SK-N-SH (cell line): ENCODE data around the gene SLC22A5. TPM values are rescaled to one million over a fixed set of nuclear protein-coding genes. Genes with fewer than 3 reads are reported as not detected.
A peak's percentile ranks its signal among the peaks of the same experiment; 100 is the strongest.

Source experiments
- CTCF ChIA-PET: fragments of 300-600, 350-600 bp; formaldehyde crosslinking; extraction: SDS; loops from one replicate; lab custom pipeline; 2021; lab: Yijun Ruan, JAX
- POLR2A ChIA-PET: fragments of 350-600 bp; sonication (Branson Sonifier 250); formaldehyde crosslinking; extraction: SDS; loops from one replicate; lab custom pipeline; 2020; ENCODE audit warnings: antibody characterized with exemption, inconsistent platforms; lab: Yijun Ruan, JAX
- DNase-seq: peaks from one replicate; pipeline ENCODE4 v3.0.0; 2012
- H2AFZ ChIP-seq: fragments of 200-600 bp; sonication (generic); 2 replicates; pipeline ENCODE4 v1.8.1; 2016; ENCODE audit warnings: antibody characterized with exemption, mild to moderate bottlenecking, low read depth
- H3F3A ChIP-seq: fragments of 200-600 bp; sonication (generic); replicated peaks from 2 replicates; pipeline ENCODE3; 2016; ENCODE audit warnings: antibody characterized with exemption, mild to moderate bottlenecking; ENCODE audit not compliant: insufficient read depth
- H3K27ac ChIP-seq, 2 experiments: fragments of 200-500 bp in 1 of 2; fragments of 200-600 bp in 1 of 2; sonication (Bioruptor generic) in 1 of 2; sonication (generic), shearing (Covaris generic) in 1 of 2; 2 replicates each; pipeline versions ENCODE4 v1.5.1 to v1.6.1; 2014 to 2016; ENCODE audit warnings: low read depth in 2 of 2, inconsistent platforms in 1 of 2, low read length in 1 of 2, mild to moderate bottlenecking in 1 of 2, mixed read lengths in 1 of 2
- H3K27me3 ChIP-seq: fragments of 200-600 bp; sonication (generic), shearing (Covaris generic); 2 replicates; pipeline ENCODE4 v1.6.1; 2016; ENCODE audit warnings: mixed run types; ENCODE audit not compliant: insufficient read depth
- H3K36me3 ChIP-seq, 2 experiments: fragments of 200-500 bp in 1 of 2; fragments of 200-600 bp in 1 of 2; sonication (Bioruptor generic) in 1 of 2; sonication (generic) in 1 of 2; replicated peaks in 1 of 2; 2 replicates each; pipeline versions ENCODE3 to v1.5.1; 2014 to 2016; ENCODE audit warnings: low read length in 1 of 2, mild to moderate bottlenecking in 1 of 2; ENCODE audit not compliant: insufficient read depth in 2 of 2, control insufficient read depth in 1 of 2
- H3K4me1 ChIP-seq, 2 experiments: fragments of 200-500 bp in 1 of 2; fragments of 200-600 bp in 1 of 2; sonication (Bioruptor generic) in 1 of 2; sonication (generic), shearing (Covaris generic) in 1 of 2; 2 replicates each; pipeline versions ENCODE4 v1.5.1 to v1.6.1; 2014 to 2016; ENCODE audit warnings: low read depth in 1 of 2, low read length in 1 of 2, mixed run types in 1 of 2; ENCODE audit not compliant: insufficient read depth in 2 of 2, control insufficient read depth in 1 of 2
- H3K4me2 ChIP-seq: fragments of 200-600 bp; sonication (generic), shearing (Covaris generic); 2 replicates; pipeline ENCODE4 v1.6.1; 2017; ENCODE audit warnings: mixed run types
- H3K4me3 ChIP-seq, 2 experiments: fragments of 200-500 bp in 1 of 2; fragments of 200-600 bp in 1 of 2; sonication (Bioruptor generic) in 1 of 2; sonication (generic), shearing (Covaris generic) in 1 of 2; 2 replicates each; pipeline versions ENCODE4 v1.5.1 to v1.8.1; 2014 to 2016; ENCODE audit warnings: low read depth in 2 of 2, inconsistent platforms in 1 of 2, low read length in 1 of 2, mild to moderate bottlenecking in 1 of 2, mixed read lengths in 1 of 2, moderate library complexity in 1 of 2
- H3K79me2 ChIP-seq: fragments of 200-600 bp; sonication (generic); 2 replicates; pipeline ENCODE4 v1.8.1; 2017; ENCODE audit warnings: mild to moderate bottlenecking; ENCODE audit not compliant: insufficient read depth
- H3K9ac ChIP-seq: fragments of 200-600 bp; sonication (generic); 2 replicates; pipeline ENCODE4 v1.6.1; 2017; ENCODE audit warnings: mixed run types
- H3K9me2 ChIP-seq: fragments of 200-600 bp; sonication (generic); 2 replicates; pipeline ENCODE4 v1.6.1; 2017; ENCODE audit warnings: mixed run types
- H3K9me3 ChIP-seq: fragments of 200-600 bp; sonication (generic); 2 replicates; pipeline ENCODE4 v1.6.1; 2017; ENCODE audit warnings: mixed run types, mild to moderate bottlenecking, moderate library complexity
- H4K20me1 ChIP-seq: fragments of 200-600 bp; sonication (generic); 2 replicates; pipeline ENCODE4 v1.6.1; 2017; ENCODE audit warnings: mild to moderate bottlenecking, mixed run types; ENCODE audit not compliant: insufficient read depth
- CHD2 ChIP-seq: fragments of 150-350 bp; IDR thresholded peaks from 2 replicates; pipeline ENCODE4 v1.6.1; 2018; ENCODE audit warnings: low read length; ENCODE audit not compliant: partially characterized antibody
- ELF1 ChIP-seq: IDR thresholded peaks from 2 replicates; pipeline ENCODE4 v1.4.0; 2012
- FOXM1 ChIP-seq: IDR thresholded peaks from 2 replicates; pipeline ENCODE4 v1.4.0; 2012; ENCODE audit warnings: low read depth, mild to moderate bottlenecking
- IRF3 ChIP-seq: fragments of 150-350 bp; IDR thresholded peaks from 2 replicates; pipeline ENCODE4 v1.6.1; 2016; ENCODE audit warnings: mild to moderate bottlenecking, low read depth, low read length
- MXI1 ChIP-seq: IDR thresholded peaks from 2 replicates; pipeline ENCODE4 v1.6.1; 2012; ENCODE audit warnings: mild to moderate bottlenecking, low read depth, low read length, improper control_type of control experiment
- NFIC ChIP-seq: IDR thresholded peaks from 2 replicates; pipeline ENCODE4 v1.4.0; 2012; ENCODE audit warnings: borderline replicate concordance
- PBX3 ChIP-seq: IDR thresholded peaks from 2 replicates; pipeline ENCODE4; 2012
- POLR2AphosphoS5 ChIP-seq: IDR thresholded peaks from 2 replicates; pipeline ENCODE4 v1.6.1; 2012; ENCODE audit warnings: low read depth, low read length
- REST ChIP-seq: IDR thresholded peaks from 2 replicates; pipeline ENCODE4 v1.6.1; 2012; ENCODE audit warnings: mild to moderate bottlenecking, low read depth, low read length, moderate library complexity
- RFX5 ChIP-seq: IDR thresholded peaks from 2 replicates; pipeline ENCODE4 v1.6.1; 2012; ENCODE audit warnings: mild to moderate bottlenecking, improper control_type of control experiment, low read length
- RXRA ChIP-seq: IDR thresholded peaks from 2 replicates; pipeline ENCODE4 v1.4.0; 2012; ENCODE audit warnings: low read depth, mild to moderate bottlenecking, borderline replicate concordance
- SIN3A ChIP-seq: IDR thresholded peaks from 2 replicates; pipeline ENCODE4 v1.6.1; 2012; ENCODE audit warnings: low read depth, mild to moderate bottlenecking, low read length, moderate library complexity, borderline replicate concordance
- TAF1 ChIP-seq: IDR thresholded peaks from 2 replicates; pipeline ENCODE4 v1.6.1; 2012; ENCODE audit warnings: low read depth, mild to moderate bottlenecking, low read length, moderate library complexity, borderline replicate concordance
- USF2 ChIP-seq: fragments of 150-350 bp; IDR thresholded peaks from 2 replicates; pipeline ENCODE4 v1.6.1; 2017; ENCODE audit warnings: antibody characterized with exemption, low read length, low read depth, borderline replicate concordance
- YY1 ChIP-seq: IDR thresholded peaks from 2 replicates; pipeline ENCODE4 v1.4.0; 2012; ENCODE audit warnings: low read depth, mild to moderate bottlenecking
- WGBS: methylation state at CpG from one replicate; pipeline ENCODE4 v1.1.6; 2017; ENCODE audit warnings: low lambda C conversion rate; 5-methylcytosine and 5-hydroxymethylcytosine counted together
- polyA plus RNA-seq, 3 experiments: library from polyadenylated mRNA; depleted of rRNA; stranded (reverse); fragments of >200 nt; gene quantifications; 2 replicates each; pipeline ENCODE4 v1.2.3, GENCODE V29; 2012

SLC22A5 gene
- polyA plus RNA-seq, 1 of the 3 experiments (the other 2 are of a cell fraction): 8.3 TPM

GRCh38 chr5:132438917-132439316, 69.4 kb downstream of the SLC22A5 start:
- Histone ChIP-seq H3K4me1 (peaks cover 3 to 20% of the 10 kb centered on the region in 2 experiments; a peak in 3 of 4 replicates), H3K9me2 (no peaks in the 10 kb centered on the region), H3K36me3 (no peaks in the 10 kb centered on the region), H2AFZ (no peak overlapping the region), H3K9ac (peak overlapping the region; percentile 49; the same call in 1 of the 2 replicates), H3K9me3 (no peaks in the 10 kb centered on the region), H3K4me2 (peak overlapping the region; percentile 69), H3K4me3 (no peak overlapping the region), H3K27ac (peak overlapping the region; percentile 22 to 83; a peak in 3 of 4 replicates), H3F3A (peaks cover 3% of the 10 kb centered on the region), H3K27me3 (no peaks in the 10 kb centered on the region), H3K79me2 (no peaks in the 10 kb centered on the region), H4K20me1 (no peaks in the 10 kb centered on the region)
- CTCF ChIA-PET: interaction anchor here (1.2 to 1.5 kb wide), 4 partner anchors 11 to 62 kb away, joined by 3 to 4 read pairs (median 4); no protein-coding TSS in a partner anchor
- no peak for DNase-seq
- TF ChIP-seq RFX5 (no peak), RXRA (no peak), CHD2 (no peak), PBX3 (no peak), TAF1 (no peak), USF2 (no peak), IRF3 (no peak), ELF1 (no peak), SIN3A (no peak), NFIC (no peak), POLR2AphosphoS5 (no peak), REST (no peak), MXI1 (no peak), YY1 (no peak), FOXM1 (no peak)
- POLR2A ChIA-PET: no interaction called here
- 83% methylated on average over 4 of the region's 4 CpGs for WGBS
